Endodermal cell (in vitro differentiated cells): Measurements from ENCODE around the gene CHRNA7. TPM values are rescaled to one million over a fixed set of nuclear protein-coding genes. Genes with fewer than 3 reads are reported as not detected.

ENCODE experiments used
- DNase-seq: peaks from one replicate; pipeline ENCODE4 v3.0.0-alpha.2; 2017
- H3K27ac ChIP-seq: 2 replicates; pipeline ENCODE4 v1.5.1; 2013; ENCODE audit warnings: mild to moderate bottlenecking, low read depth, low read length, moderate library complexity
- H3K27me3 ChIP-seq: 2 replicates; pipeline ENCODE4 v1.6.1; 2013; ENCODE audit warnings: mild to moderate bottlenecking, low read length, moderate library complexity; ENCODE audit not compliant: insufficient read depth, control insufficient read depth, poor library complexity, severe bottlenecking
- H3K36me3 ChIP-seq: 2 replicates; pipeline ENCODE4 v1.7.0; 2013; ENCODE audit warnings: mild to moderate bottlenecking, low read length, moderate library complexity; ENCODE audit not compliant: control insufficient read depth, insufficient read depth
- H3K4me1 ChIP-seq: one replicate; pipeline ENCODE4 v1.7.0; 2013; ENCODE audit warnings: low read length; ENCODE audit not compliant: control insufficient read depth, insufficient read depth
- H3K4me3 ChIP-seq: 2 replicates; pipeline ENCODE4 v1.5.1; 2013; ENCODE audit warnings: mild to moderate bottlenecking, low read length, moderate library complexity
- H3K9ac ChIP-seq: 2 replicates; pipeline ENCODE4 v1.6.1; 2013; ENCODE audit warnings: mild to moderate bottlenecking, low read length, moderate library complexity; ENCODE audit not compliant: poor library complexity, severe bottlenecking; ENCODE audit errors: extremely low read depth
- H3K9me3 ChIP-seq: 2 replicates; pipeline ENCODE4 v1.6.1; 2013; ENCODE audit warnings: mild to moderate bottlenecking, low read length, moderate library complexity; ENCODE audit not compliant: control insufficient read depth
- H3K27ac Mint-ChIP-seq: 2 replicates; pipeline ENCODE4 v1.8.0; 2020; ENCODE audit warnings: mixed read lengths
- H3K27me3 Mint-ChIP-seq: 2 replicates; pipeline ENCODE4 v1.8.0; 2021; ENCODE audit warnings: mild to moderate bottlenecking, mixed read lengths; ENCODE audit not compliant: insufficient read depth
- H3K36me3 Mint-ChIP-seq: 2 replicates; pipeline ENCODE4 v1.8.0; 2020; ENCODE audit warnings: low read depth, mixed read lengths
- H3K4me1 Mint-ChIP-seq: 2 replicates; pipeline ENCODE4 v1.8.0; 2020; ENCODE audit warnings: mixed read lengths
- H3K4me3 Mint-ChIP-seq: 2 replicates; pipeline ENCODE4 v1.8.0; 2020; ENCODE audit warnings: mild to moderate bottlenecking, moderate library complexity, mixed read lengths
- H3K9me3 Mint-ChIP-seq: 2 replicates; pipeline ENCODE4 v1.8.0; 2020; ENCODE audit warnings: mild to moderate bottlenecking, mixed read lengths
- WGBS, 2 experiments: methylation state at CpG; one replicate each; pipeline versions ENCODE4 v1.1.5 to v1.1.7; 2013; ENCODE audit warnings: missing lambda C conversion rate in 2 of 2, mixed read lengths in 1 of 2; ENCODE audit not compliant: insufficient coverage in 1 of 2, insufficient read length in 1 of 2; 5-methylcytosine and 5-hydroxymethylcytosine counted together
- total RNA-seq, 2 donors: library from RNA; stranded (reverse); fragmentation: NEBNext Ultra II Directional in 1 of 2; extraction: Animal tissue kit (Norgen Biotek cat#: 25700) in 1 of 2; gene quantifications; 2 replicates in 1 of 2; 3 replicates in 1 of 2; pipeline ENCODE4 v1.2.1, GENCODE V29; 2021
- TF ChIP-seq, protein P1 (sequence below): fragments of 200-600 bp; sonication (generic); conservative IDR thresholded peaks from 2 replicates; pipeline ENCODE4 v1.5.0; 2021; ENCODE audit warnings: antibody characterized with exemption, mild to moderate bottlenecking

Gene CHRNA7
- total RNA-seq, 2 donors from 2014 or later: 7.5 to 8.0 TPM

GRCh38 chr15:32067115-32067514, 36.8 kb downstream of the CHRNA7 start:
- no peaks in the 10 kb centered on the region for H3K27me3 Mint-ChIP-seq
- no peak overlapping the region for H3K4me3 Mint-ChIP-seq
- no peak overlapping the region for H3K9ac ChIP-seq
- H3K36me3 Mint-ChIP-seq: peaks cover 1% of the 10 kb centered on the region
- H3K9me3 ChIP-seq: peaks cover 37% of the 10 kb centered on the region
- no CpG with 5 or more reads among the region's 1 CpG for WGBS, 2 experiments
- peaks cover 56% of the 10 kb centered on the region for H3K9me3 Mint-ChIP-seq
- no peak overlapping the region for H3K27ac ChIP-seq
- H3K4me3 ChIP-seq: no peak overlapping the region
- DNase-seq: no peak
- H3K4me1 ChIP-seq: no peaks in the 10 kb centered on the region
- TF ChIP-seq, protein P1, sequence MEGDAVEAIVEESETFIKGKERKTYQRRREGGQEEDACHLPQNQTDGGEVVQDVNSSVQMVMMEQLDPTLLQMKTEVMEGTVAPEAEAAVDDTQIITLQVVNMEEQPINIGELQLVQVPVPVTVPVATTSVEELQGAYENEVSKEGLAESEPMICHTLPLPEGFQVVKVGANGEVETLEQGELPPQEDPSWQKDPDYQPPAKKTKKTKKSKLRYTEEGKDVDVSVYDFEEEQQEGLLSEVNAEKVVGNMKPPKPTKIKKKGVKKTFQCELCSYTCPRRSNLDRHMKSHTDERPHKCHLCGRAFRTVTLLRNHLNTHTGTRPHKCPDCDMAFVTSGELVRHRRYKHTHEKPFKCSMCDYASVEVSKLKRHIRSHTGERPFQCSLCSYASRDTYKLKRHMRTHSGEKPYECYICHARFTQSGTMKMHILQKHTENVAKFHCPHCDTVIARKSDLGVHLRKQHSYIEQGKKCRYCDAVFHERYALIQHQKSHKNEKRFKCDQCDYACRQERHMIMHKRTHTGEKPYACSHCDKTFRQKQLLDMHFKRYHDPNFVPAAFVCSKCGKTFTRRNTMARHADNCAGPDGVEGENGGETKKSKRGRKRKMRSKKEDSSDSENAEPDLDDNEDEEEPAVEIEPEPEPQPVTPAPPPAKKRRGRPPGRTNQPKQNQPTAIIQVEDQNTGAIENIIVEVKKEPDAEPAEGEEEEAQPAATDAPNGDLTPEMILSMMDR: no peak
- H3K4me1 Mint-ChIP-seq: no peaks in the 10 kb centered on the region
- no peaks in the 10 kb centered on the region for H3K27me3 ChIP-seq
- H3K36me3 ChIP-seq: no peaks in the 10 kb centered on the region
- H3K27ac Mint-ChIP-seq: no peak overlapping the region

DNA sequence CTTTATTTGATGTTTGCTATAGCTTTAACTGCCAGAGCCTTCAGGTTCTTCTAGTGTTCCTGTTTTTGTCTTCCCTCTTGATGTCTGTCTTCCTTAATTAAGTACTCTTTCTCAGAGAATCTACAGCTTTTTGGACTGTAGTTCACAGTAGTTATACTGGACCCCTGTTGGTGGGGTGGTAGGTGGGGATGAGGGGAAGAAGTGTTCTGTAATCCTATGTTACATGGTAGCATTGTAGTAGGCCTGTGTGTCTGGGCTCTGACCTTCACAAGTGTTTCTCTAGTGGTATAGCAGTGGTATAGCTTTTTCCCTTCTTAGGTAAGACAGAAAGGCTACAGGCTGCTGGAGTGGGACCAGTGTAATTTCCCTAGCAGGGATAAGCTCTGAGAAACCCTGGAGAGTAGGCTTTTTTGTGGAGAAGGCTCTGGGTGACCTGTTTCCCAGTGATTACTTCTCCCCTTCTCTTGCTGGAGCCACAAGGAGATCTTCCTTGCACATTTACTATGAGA, 59.6 kb downstream of the CHRNA7 start:
- no peaks in the 10 kb centered on the region for H3K9me3 ChIP-seq
- H3K4me1 ChIP-seq: peaks cover 3% of the 10 kb centered on the region
- no peaks in the 10 kb centered on the region for H3K36me3 ChIP-seq
- H3K4me1 Mint-ChIP-seq: peaks cover 17% of the 10 kb centered on the region
- H3K9me3 Mint-ChIP-seq: no peaks in the 10 kb centered on the region
- no peak overlapping the region for H3K4me3 Mint-ChIP-seq
- H3K27me3 Mint-ChIP-seq: no peaks in the 10 kb centered on the region
- no peak for DNase-seq
- H3K36me3 Mint-ChIP-seq: no peaks in the 10 kb centered on the region
- H3K4me3 ChIP-seq: no peak overlapping the region
- TF ChIP-seq, protein P1: no peak
- no peak overlapping the region for H3K27ac Mint-ChIP-seq
- no peaks in the 10 kb centered on the region for H3K27me3 ChIP-seq
- no peak overlapping the region for H3K27ac ChIP-seq
- no peak overlapping the region for H3K9ac ChIP-seq

- H3K9me3 ChIP-seq: no peaks in the 10 kb centered on the region
- H3K27ac ChIP-seq: no peak overlapping the region
- no peaks in the 10 kb centered on the region for H3K36me3 ChIP-seq
- H3K4me1 ChIP-seq: peaks cover 3% of the 10 kb centered on the region
- Mint-ChIP-seq H3K4me3 (no peak overlapping the region), H3K9me3 (no peaks in the 10 kb centered on the region), H3K36me3 (no peaks in the 10 kb centered on the region), H3K27ac (peak overlapping the region; percentile 82), H3K27me3 (no peaks in the 10 kb centered on the region), H3K4me1 (peaks cover 17% of the 10 kb centered on the region)
- DNase-seq: no peak
- TF ChIP-seq, protein P1: no peak
- no peaks in the 10 kb centered on the region for H3K27me3 ChIP-seq
- peak overlapping the region; percentile 27 for H3K4me3 ChIP-seq
- no peak overlapping the region for H3K9ac ChIP-seq
- 62 to 75% methylated on average over 2 to 4 of the region's 4 CpGs for WGBS, 2 experiments
These were observed 61.4 kb downstream of the CHRNA7 start for GRCh38 chr15:32091505-32092380.
